Trophoblast cell (in vitro differentiated cells and primary cell): ENCODE measurements around the gene GRM4.

ENCODE experiments used
- DNase-seq, 2 donors: peaks; one replicate each; pipeline ENCODE4 v3.0.0-alpha.2; 2016
- H2AFZ ChIP-seq: 2 replicates; pipeline ENCODE4 v1.6.1; 2013; ENCODE audit warnings: low read length, moderate library complexity, mild to moderate bottlenecking; ENCODE audit not compliant: insufficient read depth, poor library complexity
- H2AK5ac ChIP-seq: 2 replicates; pipeline ENCODE4 v1.6.1; 2013; ENCODE audit warnings: mild to moderate bottlenecking, low read length
- H2BK120ac ChIP-seq: 2 replicates; pipeline ENCODE4 v1.6.1; 2013; ENCODE audit warnings: low read length, mild to moderate bottlenecking, moderate library complexity; ENCODE audit not compliant: insufficient read depth, poor library complexity
- H2BK12ac ChIP-seq: 2 replicates; pipeline ENCODE4 v1.6.1; 2013; ENCODE audit warnings: mild to moderate bottlenecking, low read length, moderate library complexity
- H2BK5ac ChIP-seq: 2 replicates; pipeline ENCODE4 v1.6.1; 2013; ENCODE audit warnings: low read length, low read depth, moderate library complexity, mild to moderate bottlenecking; ENCODE audit not compliant: poor library complexity
- H3K14ac ChIP-seq: 2 replicates; pipeline ENCODE4 v1.6.1; 2013; ENCODE audit warnings: mild to moderate bottlenecking, low read length
- H3K18ac ChIP-seq: 2 replicates; pipeline ENCODE4 v1.6.1; 2013; ENCODE audit warnings: mild to moderate bottlenecking, low read length
- H3K23ac ChIP-seq: 2 replicates; pipeline ENCODE4 v1.6.1; 2013; ENCODE audit warnings: low read length
- H3K27ac ChIP-seq: 2 replicates; pipeline ENCODE4 v1.5.1; 2013; ENCODE audit warnings: low read depth, mild to moderate bottlenecking, inconsistent platforms, low read length, moderate library complexity
- H3K27me3 ChIP-seq: 2 replicates; pipeline ENCODE4 v1.6.1; 2013; ENCODE audit warnings: inconsistent platforms, mild to moderate bottlenecking, low read length, moderate library complexity; ENCODE audit not compliant: insufficient read depth
- H3K36me3 ChIP-seq, 2 experiments: 1 replicate in 1 of 2; 2 replicates in 1 of 2; pipeline ENCODE4 v1.6.1; 2013; ENCODE audit warnings: low read length in 2 of 2, mild to moderate bottlenecking in 2 of 2, moderate library complexity in 1 of 2; ENCODE audit not compliant: insufficient read depth in 2 of 2, control insufficient read depth in 1 of 2
- H3K4ac ChIP-seq: 2 replicates; pipeline ENCODE4 v1.6.1; 2013; ENCODE audit warnings: low read depth, mild to moderate bottlenecking, low read length, moderate library complexity
- H3K4me1 ChIP-seq, 2 experiments: 1 replicate in 1 of 2; 2 replicates in 1 of 2; pipeline ENCODE4 v1.6.1; 2013; ENCODE audit warnings: low read length in 2 of 2, mild to moderate bottlenecking in 2 of 2, moderate library complexity in 1 of 2; ENCODE audit not compliant: insufficient read depth in 2 of 2, control insufficient read depth in 1 of 2
- H3K4me2 ChIP-seq: 2 replicates; pipeline ENCODE4 v1.6.1; 2013; ENCODE audit warnings: inconsistent platforms, mild to moderate bottlenecking, low read length, moderate library complexity
- H3K4me3 ChIP-seq: 2 replicates; pipeline ENCODE4 v1.5.1; 2013; ENCODE audit warnings: mild to moderate bottlenecking, low read depth, low read length, inconsistent platforms
- H3K79me1 ChIP-seq: one replicate; pipeline ENCODE4 v1.6.1; 2013; ENCODE audit warnings: low read length
- H3K79me2 ChIP-seq: 2 replicates; pipeline ENCODE4 v1.6.1; 2013; ENCODE audit warnings: low read length, mild to moderate bottlenecking; ENCODE audit not compliant: control insufficient read depth, insufficient read depth, poor library complexity
- H3K9ac ChIP-seq: 2 replicates; pipeline ENCODE4 v1.6.1; 2013; ENCODE audit warnings: mild to moderate bottlenecking, low read length
- H3K9me3 ChIP-seq: 2 replicates; pipeline ENCODE4 v1.6.1; 2013; ENCODE audit warnings: low read depth, mild to moderate bottlenecking, control low read depth, inconsistent platforms, low read length; ENCODE audit not compliant: insufficient read depth
- H4K12ac ChIP-seq: 2 replicates; pipeline ENCODE4 v1.6.1; 2013; ENCODE audit warnings: low read depth, mild to moderate bottlenecking, low read length, moderate library complexity
- H4K8ac ChIP-seq: 2 replicates; pipeline ENCODE4 v1.6.1; 2013; ENCODE audit warnings: low read depth, mild to moderate bottlenecking, low read length, moderate library complexity
- H4K91ac ChIP-seq: one replicate; pipeline ENCODE4 v1.6.1; 2013; ENCODE audit warnings: low read depth, mild to moderate bottlenecking, low read length, moderate library complexity
- WGBS: extraction: QIAGEN DNeasy Blood & Tissue Kit; methylation state at CpG from one replicate; pipeline ENCODE4 v1.1.7; 2013; ENCODE audit warnings: missing lambda C conversion rate; ENCODE audit not compliant: insufficient read length, insufficient coverage; ENCODE audit errors: extremely low coverage; 5-methylcytosine and 5-hydroxymethylcytosine counted together

Gene GRM4

DNA sequence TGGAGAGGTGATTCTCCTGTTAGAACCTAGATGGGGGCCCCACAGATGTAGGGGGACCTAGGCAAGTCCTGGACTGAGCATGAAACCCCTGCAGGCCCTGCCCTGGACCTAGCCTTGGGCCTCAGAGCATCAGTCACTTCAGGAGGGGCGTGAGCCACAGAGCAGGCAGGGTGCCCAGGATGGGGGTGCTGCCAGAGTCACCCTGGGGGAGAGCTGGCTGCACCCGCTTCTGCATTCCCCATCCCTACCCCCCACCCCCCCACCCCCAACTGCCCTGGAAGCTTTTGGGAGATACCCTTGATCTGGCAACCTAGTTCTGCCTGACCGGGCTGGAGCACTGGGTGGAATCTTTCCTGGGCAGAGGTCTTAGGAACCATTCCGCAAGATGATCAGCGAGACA lies 125.6 kb downstream of the GRM4 start:
- Histone ChIP-seq H3K4me1 (no peaks in the 10 kb centered on the region), H3K23ac (no peak overlapping the region), H3K9me3 (peaks cover 11% of the 10 kb centered on the region), H4K91ac (no peak overlapping the region), H3K4me3 (no peak overlapping the region), H2BK12ac (no peak overlapping the region), H2AFZ (no peak overlapping the region), H3K9ac (no peak overlapping the region), H2BK120ac (no peak overlapping the region), H2AK5ac (no peak overlapping the region), H3K4me2 (no peak overlapping the region), H4K8ac (no peak overlapping the region), H3K79me2 (no peaks in the 10 kb centered on the region), H3K79me1 (no peaks in the 10 kb centered on the region), H4K12ac (no peak overlapping the region), H3K18ac (no peak overlapping the region), H3K4ac (no peak overlapping the region), H3K27ac (no peak overlapping the region), H2BK5ac (no peak overlapping the region), H3K14ac (no peak overlapping the region), H3K36me3 (no peaks in the 10 kb centered on the region), H3K27me3 (no peaks in the 10 kb centered on the region)
- DNase-seq = no peak
- WGBS = no CpG with 5 or more reads among the region's 5 CpGs

DNA sequence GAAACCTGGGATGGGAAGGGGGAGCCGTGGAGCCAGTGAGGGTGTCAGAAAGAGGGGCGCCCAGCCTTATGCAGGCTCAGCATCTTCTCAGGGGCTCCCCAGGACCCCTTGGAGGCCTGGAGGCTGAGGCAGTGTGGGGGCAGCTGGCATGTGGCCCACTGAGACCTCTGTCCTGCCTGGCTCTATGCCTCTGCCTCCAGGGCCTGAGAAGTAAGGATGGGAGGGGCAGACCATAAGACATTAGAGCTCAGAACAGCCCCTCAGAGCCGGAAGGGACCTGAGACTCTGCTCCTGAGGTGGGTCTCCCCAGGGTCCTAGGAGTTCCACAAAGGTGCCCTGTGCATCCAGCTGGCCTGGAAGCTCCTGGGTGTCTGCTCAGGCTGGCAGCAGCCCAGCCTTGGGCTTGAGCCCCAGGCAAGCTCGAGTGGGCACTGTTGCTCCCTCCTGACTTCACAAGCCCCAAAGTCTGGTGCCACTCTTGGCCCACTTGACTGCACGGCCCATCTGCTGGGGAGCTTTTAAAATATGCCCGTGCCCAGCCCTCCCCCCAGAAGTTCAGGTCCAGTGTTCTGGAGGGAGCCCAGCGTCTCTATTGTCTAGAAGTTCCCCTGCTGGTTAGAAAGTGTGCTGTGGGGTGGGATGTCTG lies 126.8 kb downstream of the GRM4 start:
- no peaks in the 10 kb centered on the region for H3K79me1 ChIP-seq
- H2BK120ac ChIP-seq = no peak overlapping the region
- no peak overlapping the region for H3K4me3 ChIP-seq
- H4K8ac ChIP-seq = no peak overlapping the region
- H3K9ac ChIP-seq = no peak overlapping the region
- H3K4ac ChIP-seq = no peak overlapping the region
- WGBS = no CpG with 5 or more reads among the region's 7 CpGs
- no peak overlapping the region for H3K23ac ChIP-seq
- no peak overlapping the region for H2BK5ac ChIP-seq
- H3K27me3 ChIP-seq = no peaks in the 10 kb centered on the region
- no peak overlapping the region for H4K12ac ChIP-seq
- no peak for DNase-seq
- H3K36me3 ChIP-seq = no peaks in the 10 kb centered on the region
- H2AK5ac ChIP-seq = no peak overlapping the region
- H3K9me3 ChIP-seq = peaks cover 8% of the 10 kb centered on the region
- no peak overlapping the region for H4K91ac ChIP-seq
- no peak overlapping the region for H3K14ac ChIP-seq
- no peaks in the 10 kb centered on the region for H3K4me1 ChIP-seq
- no peak overlapping the region for H3K4me2 ChIP-seq
- no peak overlapping the region for H3K18ac ChIP-seq
- H3K79me2 ChIP-seq = no peaks in the 10 kb centered on the region
- no peak overlapping the region for H3K27ac ChIP-seq
- no peak overlapping the region for H2AFZ ChIP-seq
- H2BK12ac ChIP-seq = no peak overlapping the region

DNA sequence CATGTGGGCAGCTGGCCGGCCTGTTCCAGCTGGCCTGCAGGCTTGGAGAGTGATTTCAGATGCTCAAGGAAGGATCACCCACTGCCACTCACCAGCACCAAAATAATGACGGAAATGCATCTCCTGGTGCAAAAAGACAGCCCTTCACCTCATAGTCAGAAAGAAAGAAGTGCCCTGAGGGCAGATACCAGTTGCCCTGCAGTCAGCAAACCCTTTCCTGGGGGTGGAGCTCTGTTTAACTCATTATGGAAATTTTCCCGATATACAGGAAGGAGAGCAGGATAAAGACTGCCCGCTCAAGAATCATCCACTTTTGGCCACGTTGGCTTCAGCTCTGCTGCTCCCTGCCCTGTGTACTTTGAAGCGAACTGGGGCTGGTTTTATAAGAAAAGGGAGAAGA lies 127.9 kb downstream of the GRM4 start:
- Histone ChIP-seq H2AFZ (no peak overlapping the region), H3K14ac (no peak overlapping the region), H4K8ac (no peak overlapping the region), H3K23ac (no peak overlapping the region), H3K18ac (no peak overlapping the region), H3K9ac (no peak overlapping the region), H3K79me1 (no peaks in the 10 kb centered on the region), H3K79me2 (no peaks in the 10 kb centered on the region), H3K9me3 (peaks cover 8% of the 10 kb centered on the region), H4K91ac (no peak overlapping the region), H2BK5ac (no peak overlapping the region), H3K36me3 (no peaks in the 10 kb centered on the region), H3K27me3 (no peaks in the 10 kb centered on the region), H3K4me1 (no peaks in the 10 kb centered on the region), H2BK120ac (no peak overlapping the region), H2AK5ac (no peak overlapping the region), H3K4me2 (no peak overlapping the region), H3K4ac (no peak overlapping the region), H2BK12ac (no peak overlapping the region), H3K27ac (no peak overlapping the region), H4K12ac (no peak overlapping the region), H3K4me3 (no peak overlapping the region)
- no CpG with 5 or more reads among the region's 6 CpGs for WGBS
- DNase-seq = peak; percentile 8 to 73

DNA sequence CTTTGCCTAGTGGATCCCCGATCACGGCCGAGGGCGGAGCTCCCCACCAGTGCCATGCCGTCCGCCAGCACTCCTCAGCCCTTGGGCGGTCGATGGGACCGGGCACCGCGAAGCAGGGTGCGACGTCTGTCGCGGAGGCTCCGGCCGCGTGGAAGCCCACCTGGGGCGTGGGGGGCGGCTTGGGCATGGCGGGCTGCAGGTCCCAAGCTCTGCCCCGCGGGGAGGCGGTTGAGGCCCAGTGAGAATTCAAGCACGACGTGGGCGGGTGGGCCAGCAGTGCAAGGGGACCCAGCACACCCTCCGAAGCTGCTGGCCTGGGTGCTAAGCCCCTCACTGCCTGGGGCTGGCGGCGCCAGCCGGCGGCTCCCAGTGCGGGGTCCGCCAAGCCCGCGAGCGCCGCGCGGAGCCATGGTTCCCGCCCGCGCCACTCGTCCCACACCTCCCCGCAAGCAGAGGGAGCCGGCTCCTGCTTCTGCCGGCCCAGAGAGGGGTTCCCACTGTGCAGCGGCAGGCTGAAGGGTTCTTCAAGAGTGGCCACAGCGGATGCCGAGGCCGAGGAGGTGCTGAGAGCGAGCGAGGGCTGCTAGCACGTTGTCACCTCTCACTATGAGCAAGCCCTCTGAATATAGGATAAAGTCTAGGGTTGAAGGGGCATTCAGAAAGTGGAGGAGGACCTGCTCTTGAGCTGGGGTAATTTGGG lies 128.6 kb downstream of the GRM4 start:
- Histone ChIP-seq H3K9ac (no peak overlapping the region), H3K36me3 (no peaks in the 10 kb centered on the region), H2BK12ac (no peak overlapping the region), H3K9me3 (peaks cover 8% of the 10 kb centered on the region), H3K79me1 (no peaks in the 10 kb centered on the region), H3K18ac (no peak overlapping the region), H3K14ac (no peak overlapping the region), H3K4me3 (no peak overlapping the region), H3K4me1 (no peaks in the 10 kb centered on the region), H3K23ac (no peak overlapping the region), H2BK5ac (no peak overlapping the region), H3K4ac (no peak overlapping the region), H2AFZ (no peak overlapping the region), H4K12ac (no peak overlapping the region), H2AK5ac (no peak overlapping the region), H3K4me2 (no peak overlapping the region), H3K27ac (no peak overlapping the region), H4K91ac (no peak overlapping the region), H2BK120ac (no peak overlapping the region), H4K8ac (no peak overlapping the region), H3K79me2 (no peaks in the 10 kb centered on the region), H3K27me3 (no peaks in the 10 kb centered on the region)
- no peak for DNase-seq
- WGBS = no CpG with 5 or more reads among the region's 54 CpGs
